HG02759 (cell line): ENCODE results near the gene UGT1A9.
"Not testable (repeated sequence)": the region's sequence is repeated elsewhere in the genome, so short reads cannot be mapped to it uniquely, and the experiment has no call there.

Experiments
- ATAC-seq: cut with Tn5 transposase; IDR thresholded peaks from one replicate; pipeline ENCODE4 v1.9.1; 2021; ENCODE audit warnings: mild to moderate bottlenecking, moderate library complexity; ENCODE audit not compliant: unreplicated experiment

UGT1A9 gene

GRCh38 chr2:233708942-233709341 lies 37.2 kb downstream of the UGT1A9 start:
- no peak for ATAC-seq

GRCh38 chr2:233711312-233712008 lies 39.8 kb downstream of the UGT1A9 start:
- no peak for ATAC-seq

GRCh38 chr2:233712611-233713261 lies 41.0 kb downstream of the UGT1A9 start, which contains the start of gene UGT1A5:
Gene UGT1A5 (plus strand): TSS chr2:233712907. CDS start chr2:233712992, 85 bp downstream.
- ATAC-seq = no peak

- ATAC-seq = no peak
These were observed 41.5 kb downstream of the UGT1A9 start for GRCh38 chr2:233713262-233713615.

- ATAC-seq = no peak
These were observed 42.4 kb downstream of the UGT1A9 start for GRCh38 chr2:233714121-233714520.

- no peak for ATAC-seq
These were observed 46.9 kb downstream of the UGT1A9 start, which contains the start of gene UGT1A4 for GRCh38 chr2:233718552-233718951. Gene UGT1A4 (plus strand): TSS chr2:233718736. CDS start chr2:233718821, 85 bp downstream.

GRCh38 chr2:233728723-233729301 lies 57.1 kb downstream of the UGT1A9 start, which contains the start of gene UGT1A3:
Gene UGT1A3 (plus strand): TSS chr2:233729042. CDS start chr2:233729127, 85 bp downstream.
- ATAC-seq = no peak

GRCh38 chr2:233736868-233737653 lies 65.4 kb downstream of the UGT1A9 start:
- not testable (repeated sequence) for ATAC-seq

- no peak for ATAC-seq
These were observed 69.2 kb downstream of the UGT1A9 start for GRCh38 chr2:233740870-233741269.

GRCh38 chr2:233743464-233744259 lies 72.0 kb downstream of the UGT1A9 start:
- ATAC-seq = no peak

GRCh38 chr2:233745073-233745755 lies 73.5 kb downstream of the UGT1A9 start:
- no peak for ATAC-seq

GRCh38 chr2:233745838-233746237 lies 74.1 kb downstream of the UGT1A9 start:
- ATAC-seq = not testable (repeated sequence)

- no peak for ATAC-seq
These were observed 75.0 kb downstream of the UGT1A9 start for GRCh38 chr2:233746475-233747282.

GRCh38 chr2:233747283-233747544 lies 75.5 kb downstream of the UGT1A9 start:
- no peak for ATAC-seq

GRCh38 chr2:233750689-233751088 lies 79.0 kb downstream of the UGT1A9 start:
- ATAC-seq = not testable (repeated sequence)

GRCh38 chr2:233751212-233752009 lies 79.7 kb downstream of the UGT1A9 start:
- ATAC-seq = not testable (repeated sequence)

- ATAC-seq = no peak
These were observed 83.3 kb downstream of the UGT1A9 start for GRCh38 chr2:233754872-233755611.
